DMS79 treated with DMSO at 0.1 percent for 48 hours (cell line): ENCODE results near the gene GJB6.

Experiments used
- DNase-seq: peaks from one replicate; lab custom pipeline; 2025; lab: John Stamatoyannopoulos, UW

The GJB6 gene

DNA sequence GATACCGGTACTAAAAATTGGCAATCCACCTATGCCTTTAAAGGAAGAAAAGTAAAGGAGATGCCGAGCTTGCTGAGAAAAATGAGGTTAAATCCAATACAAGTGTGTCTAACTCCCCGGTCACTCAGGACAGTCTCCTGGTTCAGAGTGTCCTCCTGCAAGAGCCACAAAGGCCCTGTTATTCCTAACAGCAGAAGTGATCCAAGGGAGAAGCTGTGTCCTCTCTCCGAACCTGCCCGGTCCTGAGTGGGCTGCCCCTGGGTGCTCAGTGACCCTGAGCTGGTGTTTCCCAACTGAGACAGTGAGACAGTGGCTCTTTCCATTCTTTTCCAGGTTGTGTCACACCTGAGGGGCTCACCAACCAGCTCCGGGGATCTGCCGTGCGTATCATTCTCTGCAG is 4.8 kb downstream of the GJB6 start:
- no peak for DNase-seq

- no peak for DNase-seq
These were observed 9.6 kb downstream of the GJB6 start for GRCh38 chr13:20222553-20222952.

GRCh38 chr13:20221772-20222171 is 10.3 kb downstream of the GJB6 start:
- DNase-seq, result no peak

GRCh38 chr13:20219577-20219976 is 12.5 kb downstream of the GJB6 start:
- DNase-seq, result no peak

- no peak for DNase-seq
These were observed 15.0 kb downstream of the GJB6 start for GRCh38 chr13:20217168-20217567.

GRCh38 chr13:20209948-20210347 is 22.2 kb downstream of the GJB6 start:
- no peak for DNase-seq

DNA sequence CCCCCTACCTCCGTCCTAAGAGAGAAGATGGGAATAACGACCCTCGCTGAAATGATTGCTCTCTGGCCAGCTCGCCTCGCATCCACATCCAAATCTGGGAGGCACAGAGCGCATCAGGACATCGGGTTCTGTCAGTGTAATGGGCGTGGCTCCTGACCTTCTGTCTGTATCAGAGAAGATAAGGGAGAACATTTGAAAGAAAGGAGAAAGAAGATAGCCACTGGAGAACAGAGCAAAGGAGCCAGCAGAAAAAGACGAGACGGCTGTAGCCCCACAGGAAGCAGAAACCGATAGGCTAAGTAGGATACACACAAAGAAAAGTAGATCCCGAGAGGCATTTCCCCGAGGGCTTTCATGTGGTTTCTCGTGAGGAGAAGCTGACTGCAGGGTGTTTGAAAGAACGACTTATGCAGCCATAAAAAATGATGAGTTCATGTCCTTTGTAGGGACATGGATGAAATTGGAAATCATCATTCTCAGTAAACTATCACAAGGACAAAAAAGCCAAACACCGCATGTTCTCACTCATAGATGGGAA is 25.4 kb downstream of the GJB6 start:
- DNase-seq, result no peak

GRCh38 chr13:20206065-20206697 is 25.9 kb downstream of the GJB6 start:
- DNase-seq, result no peak

- no peak for DNase-seq
These were observed 33.3 kb downstream of the GJB6 start for GRCh38 chr13:20198781-20199180.

GRCh38 chr13:20197361-20197834 is 34.7 kb downstream of the GJB6 start:
- peak; percentile 14 for DNase-seq

- no peak for DNase-seq
These were observed 36.3 kb downstream of the GJB6 start for GRCh38 chr13:20195801-20196200.

DNA sequence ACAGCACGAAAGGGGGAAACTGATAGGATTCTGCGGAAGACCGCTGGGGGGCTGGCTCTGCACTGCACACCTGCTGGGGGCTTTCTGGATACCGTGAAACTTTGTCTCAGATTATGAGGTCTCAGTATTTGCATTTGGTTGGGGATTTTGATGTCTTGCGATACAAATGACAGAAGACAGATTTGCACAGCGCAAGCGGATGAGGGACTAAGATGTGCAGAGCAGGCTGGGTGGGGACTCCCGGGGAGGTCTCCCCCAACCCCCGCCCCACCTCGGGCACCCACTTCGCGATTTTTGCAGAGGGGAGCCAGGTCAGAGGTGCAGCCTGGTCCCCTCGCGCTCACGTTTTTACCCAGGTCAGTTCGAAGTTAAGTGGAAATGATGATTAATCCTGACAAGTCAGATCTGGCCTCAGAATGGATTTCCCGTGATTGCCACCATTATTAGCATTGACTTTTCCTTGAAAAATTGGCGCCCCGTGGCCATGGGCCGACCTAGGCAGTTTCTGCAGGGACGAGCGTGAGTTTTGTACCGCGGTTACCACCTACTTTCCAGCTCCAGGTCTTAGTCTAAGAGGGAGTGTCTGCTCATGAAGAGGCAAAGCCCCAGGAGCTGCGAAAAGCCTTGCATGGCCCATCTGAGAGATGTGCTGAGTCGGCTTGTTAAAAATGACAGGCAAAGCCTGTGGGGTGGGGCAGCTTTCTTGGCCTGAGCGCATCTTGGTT is 38.0 kb downstream of the GJB6 start:
- DNase-seq, result no peak

DNA sequence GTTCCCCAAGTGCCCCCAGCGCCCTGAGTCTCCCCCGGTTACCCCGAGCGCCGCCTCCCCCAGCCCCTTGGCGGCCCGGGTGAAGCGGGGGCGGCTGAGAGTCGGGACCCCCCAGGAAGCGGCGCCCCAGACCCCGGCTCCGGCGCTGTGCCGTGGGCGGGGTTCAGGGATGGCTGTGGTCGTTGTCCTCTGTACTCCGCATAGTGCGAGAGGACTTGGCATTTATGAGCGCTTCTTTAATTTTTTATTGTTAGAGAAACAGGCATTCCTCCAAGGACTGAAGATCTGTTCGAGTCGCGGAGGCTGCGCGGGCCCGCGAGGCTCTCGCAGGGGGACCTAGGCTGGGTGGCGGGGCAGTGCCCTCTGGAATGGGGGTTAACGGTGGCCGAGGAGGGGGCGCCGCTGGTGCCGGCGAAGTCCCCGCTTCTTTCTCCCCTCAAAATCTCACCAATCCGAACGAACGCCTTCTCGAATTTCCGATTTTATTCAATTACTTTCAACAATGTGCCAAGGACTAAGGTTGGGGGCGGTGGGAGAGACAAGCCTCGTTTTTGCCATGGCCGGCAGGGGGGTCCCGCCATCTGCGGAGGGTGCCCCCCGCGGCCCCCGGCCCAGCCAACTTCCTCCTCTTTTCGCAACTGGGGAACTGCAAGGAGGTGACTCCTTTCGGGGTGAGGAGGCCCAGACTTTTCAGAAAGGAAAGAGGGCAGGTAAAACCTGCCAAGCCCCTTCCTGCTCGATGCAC is 38.8 kb downstream of the GJB6 start:
- DNase-seq, result no peak

GRCh38 chr13:20192836-20193161 is 39.3 kb downstream of the GJB6 start, which contains the start of gene GJB2:
TSS of gene GJB2 (minus strand) at chr13:20192938. CDS start at chr13:20189581, 3,357 bp downstream.
- no peak for DNase-seq

DNA sequence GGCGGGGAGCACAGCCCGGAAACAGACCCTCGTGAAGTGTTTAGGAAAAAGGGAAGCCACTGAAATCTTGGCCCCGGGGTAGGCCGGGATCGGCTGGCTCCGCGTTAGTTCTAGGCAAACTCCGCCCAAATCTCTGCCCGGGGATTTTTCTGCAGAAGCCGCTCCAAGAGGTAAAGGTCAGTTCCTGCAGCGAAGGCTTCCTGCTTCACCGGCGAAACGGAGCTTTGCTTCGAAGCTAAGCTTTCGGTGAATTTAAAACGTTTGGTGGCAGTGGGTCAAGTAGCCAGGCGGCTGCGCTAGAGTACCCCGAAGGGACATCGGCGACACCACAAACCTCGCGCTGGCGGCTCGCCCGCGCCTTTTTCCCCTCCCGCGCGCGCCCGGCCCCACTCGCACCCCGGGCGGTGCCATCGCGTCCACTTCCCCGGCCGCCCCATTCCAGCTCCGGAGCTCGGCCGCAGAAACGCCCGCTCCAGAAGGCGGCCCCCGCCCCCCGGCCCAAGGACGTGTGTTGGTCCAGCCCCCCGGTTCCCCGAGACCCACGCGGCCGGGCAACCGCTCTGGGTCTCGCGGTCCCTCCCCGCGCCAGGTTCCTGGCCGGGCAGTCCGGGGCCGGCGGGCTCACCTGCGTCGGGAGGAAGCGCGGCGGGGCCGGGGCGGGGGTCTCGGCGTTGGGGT is 39.8 kb downstream of the GJB6 start:
- DNase-seq, result no peak

- DNase-seq, result no peak
These were observed 40.6 kb downstream of the GJB6 start for GRCh38 chr13:20191311-20192157.

GRCh38 chr13:20190481-20191310 is 41.4 kb downstream of the GJB6 start:
- no peak for DNase-seq

GRCh38 chr13:20190076-20190475 is 42.0 kb downstream of the GJB6 start:
- no peak for DNase-seq

DNA sequence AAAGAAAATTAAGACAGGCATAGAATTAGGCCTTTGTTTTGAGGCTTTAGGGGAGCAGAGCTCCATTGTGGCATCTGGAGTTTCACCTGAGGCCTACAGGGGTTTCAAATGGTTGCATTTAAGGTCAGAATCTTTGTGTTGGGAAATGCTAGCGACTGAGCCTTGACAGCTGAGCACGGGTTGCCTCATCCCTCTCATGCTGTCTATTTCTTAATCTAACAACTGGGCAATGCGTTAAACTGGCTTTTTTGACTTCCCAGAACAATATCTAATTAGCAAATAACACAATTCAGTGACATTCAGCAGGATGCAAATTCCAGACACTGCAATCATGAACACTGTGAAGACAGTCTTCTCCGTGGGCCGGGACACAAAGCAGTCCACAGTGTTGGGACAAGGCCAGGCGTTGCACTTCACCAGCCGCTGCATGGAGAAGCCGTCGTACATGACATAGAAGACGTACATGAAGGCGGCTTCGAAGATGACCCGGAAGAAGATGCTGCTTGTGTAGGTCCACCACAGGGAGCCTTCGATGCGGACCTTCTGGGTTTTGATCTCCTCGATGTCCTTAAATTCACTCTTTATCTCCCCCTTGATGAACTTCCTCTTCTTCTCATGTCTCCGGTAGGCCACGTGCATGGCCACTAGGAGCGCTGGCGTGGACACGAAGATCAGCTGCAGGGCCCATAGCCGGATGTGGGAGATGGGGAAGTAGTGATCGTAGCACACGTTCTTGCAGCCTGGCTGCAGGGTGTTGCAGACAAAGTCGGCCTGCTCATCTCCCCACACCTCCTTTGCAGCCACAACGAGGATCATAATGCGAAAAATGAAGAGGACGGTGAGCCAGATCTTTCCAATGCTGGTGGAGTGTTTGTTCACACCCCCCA is 43.2 kb downstream of the GJB6 start:
- DNase-seq, result no peak
